Neural progenitor cell (in vitro differentiated cells): Measurements from ENCODE around the gene CCM2. TPM values are rescaled to one million over a fixed set of nuclear protein-coding genes. Genes with fewer than 3 reads are reported as not detected.

Experiments used
- DNase-seq: peaks from one replicate; pipeline ENCODE4 v3.0.0-alpha.2; 2016; ENCODE audit warnings: low spot score
- H2AFZ ChIP-seq: fragments of 200-600 bp; sonication (generic); replicated peaks from 2 replicates; pipeline ENCODE4 v1.6.1; 2016; ENCODE audit warnings: antibody characterized with exemption
- H3F3A ChIP-seq: fragments of 200-600 bp; sonication (generic); 2 replicates; pipeline ENCODE4 v1.6.1; 2016; ENCODE audit warnings: antibody characterized with exemption, low read depth
- H3K27ac ChIP-seq: fragments of 200-600 bp; sonication (generic); 2 replicates; pipeline ENCODE4 v1.5.1; 2016; ENCODE audit warnings: mild to moderate bottlenecking
- H3K27me3 ChIP-seq: fragments of 200-600 bp; sonication (generic); 2 replicates; pipeline ENCODE4 v1.6.1; 2016; ENCODE audit warnings: mild to moderate bottlenecking, moderate library complexity
- H3K36me3 ChIP-seq: fragments of 200-600 bp; sonication (generic); 2 replicates; pipeline ENCODE4 v1.5.1; 2016
- H3K4me1 ChIP-seq: fragments of 200-600 bp; sonication (generic); 2 replicates; pipeline ENCODE4 v1.6.1; 2016; ENCODE audit warnings: mixed run types
- H3K4me2 ChIP-seq: fragments of 200-600 bp; sonication (generic); 2 replicates; pipeline ENCODE4 v1.6.1; 2016
- H3K4me3 ChIP-seq: fragments of 200-600 bp; sonication (generic); 2 replicates; pipeline ENCODE4 v1.5.1; 2016
- H3K79me2 ChIP-seq: fragments of 200-600 bp; sonication (generic); 2 replicates; pipeline ENCODE4 v1.6.1; 2016; ENCODE audit warnings: low read depth
- H3K9ac ChIP-seq: fragments of 200-600 bp; sonication (generic); 2 replicates; pipeline ENCODE4 v1.6.1; 2016
- H3K9me3 ChIP-seq: fragments of 200-600 bp; sonication (generic); 2 replicates; pipeline ENCODE4 v1.5.1; 2016; ENCODE audit warnings: low read depth
- H4K20me1 ChIP-seq: fragments of 200-600 bp; sonication (generic); 2 replicates; pipeline ENCODE4 v1.6.1; 2016; ENCODE audit warnings: low read depth
- H3K27ac Mint-ChIP-seq: 3 replicates; pipeline ENCODE4 v1.8.0; 2021; ENCODE audit warnings: mixed read lengths
- H3K27me3 Mint-ChIP-seq: 2 replicates; pipeline ENCODE4 v1.8.0; 2022; ENCODE audit warnings: low read depth, mild to moderate bottlenecking, inconsistent platforms, moderate library complexity, mixed read lengths; ENCODE audit not compliant: insufficient read depth
- H3K36me3 Mint-ChIP-seq: 3 replicates; pipeline ENCODE4 v1.8.0; 2021; ENCODE audit warnings: mixed read lengths
- H3K4me1 Mint-ChIP-seq: 3 replicates; pipeline ENCODE4 v1.8.0; 2021; ENCODE audit warnings: mixed read lengths
- H3K4me3 Mint-ChIP-seq: 3 replicates; pipeline ENCODE4 v1.8.0; 2021; ENCODE audit warnings: mild to moderate bottlenecking, moderate library complexity, mixed read lengths
- H3K9me3 Mint-ChIP-seq: 3 replicates; pipeline ENCODE4 v1.8.0; 2020; ENCODE audit warnings: mixed read lengths
- CTCF ChIP-seq: fragments of 200-600 bp; sonication (generic); IDR thresholded peaks from 2 replicates; pipeline ENCODE4 v1.5.1; 2017; ENCODE audit warnings: antibody characterized with exemption, mild to moderate bottlenecking
- EZH2 ChIP-seq: fragments of 200-600 bp; sonication (generic); IDR thresholded peaks from 2 replicates; pipeline ENCODE4 v1.6.1; 2017; ENCODE audit warnings: antibody characterized with exemption, mild to moderate bottlenecking, moderate library complexity
- EZH2phosphoT487 ChIP-seq: fragments of 200-600 bp; sonication (generic); IDR thresholded peaks from 2 replicates; pipeline ENCODE4 v1.6.1; 2017; ENCODE audit warnings: antibody characterized with exemption
- total RNA-seq: library from RNA; depleted of rRNA; stranded (reverse); fragments of >200 nt; gene quantifications from 2 replicates; pipeline ENCODE4 v1.2.3, GENCODE V29; 2015; ENCODE audit warnings: low replicate concordance

Gene CCM2
- total RNA-seq, 1 donor from 2014 or later: 21.8 TPM

GRCh38 chr7:45060295-45060694, 60.3 kb downstream of the CCM2 start:
- Histone ChIP-seq H2AFZ (no peak overlapping the region), H3F3A (no peaks in the 10 kb centered on the region), H3K9ac (no peak overlapping the region), H3K9me3 (no peaks in the 10 kb centered on the region), H3K4me1 (no peaks in the 10 kb centered on the region), H3K27ac (no peak overlapping the region), H3K27me3 (no peaks in the 10 kb centered on the region), H3K4me2 (no peak overlapping the region), H3K79me2 (peaks cover 18% of the 10 kb centered on the region), H3K36me3 (no peaks in the 10 kb centered on the region), H3K4me3 (no peak overlapping the region), H4K20me1 (peaks cover 18% of the 10 kb centered on the region)
- Mint-ChIP-seq H3K9me3 (no peaks in the 10 kb centered on the region), H3K4me1 (no peaks in the 10 kb centered on the region), H3K4me3 (no peak overlapping the region), H3K27me3 (peaks cover 1% of the 10 kb centered on the region), H3K27ac (no peak overlapping the region), H3K36me3 (peaks cover 14% of the 10 kb centered on the region)
- no peak for TF ChIP-seq EZH2phosphoT487
- no peak for TF ChIP-seq EZH2
- no peak for TF ChIP-seq CTCF
- no peak for DNase-seq

GRCh38 chr7:45061352-45061751, 61.4 kb downstream of the CCM2 start:
- no peak overlapping the region for H3K4me3 ChIP-seq
- H3K79me2 ChIP-seq: peaks cover 18% of the 10 kb centered on the region
- TF ChIP-seq EZH2 (no peak), CTCF (no peak), EZH2phosphoT487 (no peak)
- no peak overlapping the region for H3K4me2 ChIP-seq
- no peaks in the 10 kb centered on the region for H3K36me3 ChIP-seq
- Mint-ChIP-seq H3K27me3 (peaks cover 2% of the 10 kb centered on the region), H3K27ac (no peak overlapping the region), H3K4me3 (no peak overlapping the region), H3K9me3 (no peaks in the 10 kb centered on the region), H3K4me1 (no peaks in the 10 kb centered on the region), H3K36me3 (peaks cover 9% of the 10 kb centered on the region)
- no peaks in the 10 kb centered on the region for H3K9me3 ChIP-seq
- no peak for DNase-seq
- no peak overlapping the region for H3K27ac ChIP-seq
- no peaks in the 10 kb centered on the region for H3K27me3 ChIP-seq
- H3K4me1 ChIP-seq: no peaks in the 10 kb centered on the region
- peaks cover 18% of the 10 kb centered on the region for H4K20me1 ChIP-seq
- no peaks in the 10 kb centered on the region for H3F3A ChIP-seq
- no peak overlapping the region for H2AFZ ChIP-seq
- no peak overlapping the region for H3K9ac ChIP-seq

- Mint-ChIP-seq H3K36me3 (peaks cover 9% of the 10 kb centered on the region), H3K9me3 (no peaks in the 10 kb centered on the region), H3K4me3 (no peak overlapping the region), H3K27ac (no peak overlapping the region), H3K27me3 (peaks cover 2% of the 10 kb centered on the region), H3K4me1 (no peaks in the 10 kb centered on the region)
- no peaks in the 10 kb centered on the region for H3K9me3 ChIP-seq
- H3K79me2 ChIP-seq: peaks cover 18% of the 10 kb centered on the region
- H3K4me1 ChIP-seq: no peaks in the 10 kb centered on the region
- no peak overlapping the region for H3K4me3 ChIP-seq
- no peak overlapping the region for H2AFZ ChIP-seq
- no peak for DNase-seq
- no peaks in the 10 kb centered on the region for H3K36me3 ChIP-seq
- H3K4me2 ChIP-seq: no peak overlapping the region
- no peaks in the 10 kb centered on the region for H3F3A ChIP-seq
- TF ChIP-seq EZH2 (no peak), CTCF (no peak), EZH2phosphoT487 (no peak)
- H4K20me1 ChIP-seq: peaks cover 18% of the 10 kb centered on the region
- H3K27me3 ChIP-seq: no peaks in the 10 kb centered on the region
- H3K9ac ChIP-seq: no peak overlapping the region
- no peak overlapping the region for H3K27ac ChIP-seq
Observed at GRCh38 chr7:45061806-45062425, 61.9 kb downstream of the CCM2 start.
